Stimulated activated CD8-positive, alpha-beta memory T cell treated with anti-CD3 and anti-CD28 coated beads, Interleukin-4, amount 100 ng/mL, for 48 hours (primary cell): Measurements from ENCODE around the gene SLCO4C1.

Experiments
- DNase-seq: peaks from one replicate; pipeline ENCODE4 v3.0.0-alpha.2; 2020

SLCO4C1 gene

DNA sequence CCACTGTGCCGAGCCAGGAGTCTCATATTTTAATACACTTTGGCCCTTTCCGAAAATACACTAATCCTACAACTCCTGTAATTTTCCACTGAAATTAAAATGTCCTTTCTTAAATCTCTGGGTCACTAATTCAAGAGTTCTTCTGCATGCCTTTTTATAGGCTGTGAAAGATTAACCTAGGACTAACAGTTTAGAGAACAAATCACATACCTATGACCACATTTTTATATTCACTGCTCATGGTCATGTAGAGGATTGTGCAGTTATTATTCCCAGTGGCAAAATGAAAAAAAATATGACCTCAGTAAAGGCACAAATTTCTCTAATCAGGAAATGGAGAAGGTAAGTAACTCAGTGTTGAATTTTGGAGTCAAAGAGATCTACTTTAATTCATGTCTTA, 33.4 kb downstream of the SLCO4C1 start:
- no peak for DNase-seq

GRCh38 chr5:102249381-102249780, 46.7 kb downstream of the SLCO4C1 start:
- DNase-seq = no peak

- DNase-seq = no peak
Measured at GRCh38 chr5:102243213-102243612, 52.9 kb downstream of the SLCO4C1 start.

- DNase-seq = no peak
Measured at GRCh38 chr5:102241809-102242421, 54.2 kb downstream of the SLCO4C1 start.

DNA sequence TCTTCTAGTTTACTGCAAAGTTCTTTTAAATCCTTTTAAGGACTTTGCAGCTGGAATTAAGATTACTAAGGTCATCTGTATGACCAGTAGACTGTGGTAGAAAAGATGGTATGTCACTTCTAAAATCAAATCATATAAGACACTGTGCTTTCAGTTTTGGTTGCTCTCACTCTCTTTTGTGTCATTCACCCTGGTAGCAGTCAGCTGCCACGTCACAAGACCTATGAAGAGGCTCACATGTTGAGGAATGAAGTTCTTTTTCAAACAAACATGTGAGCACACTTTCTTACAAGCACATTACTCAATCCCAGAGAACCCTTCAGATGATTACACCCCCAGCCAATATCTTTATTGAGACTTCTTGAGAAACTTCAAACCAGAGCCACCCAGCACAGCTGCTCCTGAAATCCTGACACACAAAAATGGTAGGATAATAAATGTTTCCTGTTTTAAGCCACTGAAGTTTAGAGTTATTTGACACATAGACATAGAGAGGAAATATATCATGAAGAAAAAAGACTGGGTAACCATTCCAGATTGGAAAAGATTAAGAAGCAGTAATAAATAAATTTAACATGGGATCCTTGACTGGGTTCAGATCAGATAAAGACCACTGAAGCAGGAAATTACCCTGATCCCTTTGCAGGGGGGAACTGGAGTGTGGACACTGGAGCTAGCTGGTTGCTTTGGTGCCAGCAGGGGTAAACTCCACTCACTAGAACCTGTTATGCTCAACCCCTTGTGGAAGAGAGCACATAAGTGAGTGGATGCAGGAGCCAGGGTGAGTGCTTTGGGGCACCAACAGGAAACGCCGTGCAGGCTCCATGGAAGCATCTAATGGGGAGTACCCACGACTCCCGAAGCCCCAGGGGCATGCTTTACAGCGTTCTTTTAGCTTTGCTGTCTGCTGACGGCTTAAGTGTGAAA, 64.1 kb downstream of the SLCO4C1 start:
- DNase-seq = no peak

GRCh38 chr5:102229685-102230084, 66.4 kb downstream of the SLCO4C1 start:
- DNase-seq = no peak

- no peak for DNase-seq
Measured at GRCh38 chr5:102226321-102226720, 69.8 kb downstream of the SLCO4C1 start.

- DNase-seq = no peak
Measured at GRCh38 chr5:102223542-102224477, 72.3 kb downstream of the SLCO4C1 start.

GRCh38 chr5:102222772-102223171, 73.3 kb downstream of the SLCO4C1 start:
- DNase-seq = no peak

DNA sequence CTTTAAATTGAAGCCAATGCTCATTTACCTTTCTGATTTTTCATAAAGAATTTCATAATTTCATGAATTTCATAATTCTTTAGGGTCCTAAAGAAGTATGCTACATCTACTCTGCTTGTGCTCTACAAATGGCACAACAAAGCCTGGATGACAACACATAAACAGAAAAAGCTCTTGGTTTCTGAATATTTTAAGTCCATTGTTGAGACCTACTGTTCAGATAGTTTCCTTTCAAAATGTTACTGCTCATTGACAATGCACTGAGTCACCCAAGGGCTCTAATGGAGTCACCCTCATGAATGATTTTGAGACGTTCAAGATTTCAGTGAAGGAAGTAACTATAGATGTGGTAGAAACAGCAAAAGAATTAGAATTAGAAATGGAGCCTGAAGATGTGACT, 74.1 kb downstream of the SLCO4C1 start:
- DNase-seq = no peak

- no peak for DNase-seq
Measured at GRCh38 chr5:102218159-102218558, 77.9 kb downstream of the SLCO4C1 start.

- no peak for DNase-seq
Measured at GRCh38 chr5:102216678-102217077, 79.4 kb downstream of the SLCO4C1 start.

- DNase-seq = no peak
Measured at GRCh38 chr5:102211165-102211564, 84.9 kb downstream of the SLCO4C1 start.

GRCh38 chr5:102200861-102201260, 95.2 kb downstream of the SLCO4C1 start:
- DNase-seq = no peak

- no peak for DNase-seq
Measured at GRCh38 chr5:102196481-102196880, 99.6 kb downstream of the SLCO4C1 start.
